ENCODE measurements around the gene MIPOL1. TPM values are rescaled to one million over a fixed set of nuclear protein-coding genes. Genes with fewer than 3 reads are reported as not detected.

MIPOL1 gene
- polyA plus RNA-seq, 6 donors from 2014 or later: not detected

DNA sequence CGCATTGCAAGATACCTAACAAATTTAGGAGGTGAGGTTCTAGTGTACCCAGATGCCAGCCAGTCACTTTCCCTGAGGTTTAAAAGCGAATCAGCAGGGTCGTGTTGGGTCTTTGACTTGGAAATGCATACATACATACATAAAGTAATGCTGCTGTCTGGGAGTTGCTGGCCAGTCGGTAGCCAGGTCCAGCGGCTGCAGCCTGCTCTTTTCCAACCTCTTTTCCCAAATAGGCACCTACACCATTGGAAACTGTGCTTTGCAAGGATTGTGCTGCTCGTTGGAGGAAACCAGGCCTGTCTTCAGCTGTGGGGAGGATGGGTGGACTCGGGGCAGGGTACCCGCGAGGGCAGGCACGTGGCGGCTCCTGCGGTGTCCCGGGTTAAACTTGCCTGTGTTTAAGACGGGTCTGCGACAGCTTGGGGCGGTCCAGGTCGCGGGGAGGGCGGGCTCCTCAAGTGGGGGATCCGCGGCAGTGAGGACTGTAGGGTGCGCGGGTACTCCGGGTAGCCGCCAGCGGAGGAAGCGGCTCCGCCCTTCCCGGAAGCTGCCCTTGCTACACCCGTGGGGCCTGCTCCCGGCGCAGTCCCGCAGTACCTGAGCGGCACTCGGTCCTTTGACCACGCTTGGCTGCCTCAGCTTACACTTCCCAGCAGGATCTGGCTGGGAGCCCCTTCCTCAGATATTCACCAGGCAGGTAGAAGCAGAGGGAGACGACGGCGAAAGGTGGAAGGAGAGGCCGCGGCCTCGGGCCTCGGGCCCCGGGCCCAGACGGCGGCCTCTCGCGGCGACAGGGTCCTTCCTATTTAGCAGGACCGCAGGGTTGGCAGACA, 400.4 kb downstream of the MIPOL1 start:
- Mint-ChIP-seq H3K36me3 (peaks cover 7 to 10% of the 10 kb centered on the region in 2 donors), H3K27ac (no peak overlapping the region), H3K9me3 (peaks cover 0 to 30% (median 20%) of the 10 kb centered on the region in 7 donors), H3K4me1 (peaks cover 11 to 34% (median 11%) of the 10 kb centered on the region in 3 donors), H3K4me3 (peak overlapping the region in 3 of 8 donors; percentile 6 to 52 (median 34)), H3K27me3 (peaks cover 52 to 78% (median 70%) of the 10 kb centered on the region in 3 donors)
- DNase-seq: no peak
- ATAC-seq (ENCODE audit: low read depth in 2 of 2): no peak

DNA sequence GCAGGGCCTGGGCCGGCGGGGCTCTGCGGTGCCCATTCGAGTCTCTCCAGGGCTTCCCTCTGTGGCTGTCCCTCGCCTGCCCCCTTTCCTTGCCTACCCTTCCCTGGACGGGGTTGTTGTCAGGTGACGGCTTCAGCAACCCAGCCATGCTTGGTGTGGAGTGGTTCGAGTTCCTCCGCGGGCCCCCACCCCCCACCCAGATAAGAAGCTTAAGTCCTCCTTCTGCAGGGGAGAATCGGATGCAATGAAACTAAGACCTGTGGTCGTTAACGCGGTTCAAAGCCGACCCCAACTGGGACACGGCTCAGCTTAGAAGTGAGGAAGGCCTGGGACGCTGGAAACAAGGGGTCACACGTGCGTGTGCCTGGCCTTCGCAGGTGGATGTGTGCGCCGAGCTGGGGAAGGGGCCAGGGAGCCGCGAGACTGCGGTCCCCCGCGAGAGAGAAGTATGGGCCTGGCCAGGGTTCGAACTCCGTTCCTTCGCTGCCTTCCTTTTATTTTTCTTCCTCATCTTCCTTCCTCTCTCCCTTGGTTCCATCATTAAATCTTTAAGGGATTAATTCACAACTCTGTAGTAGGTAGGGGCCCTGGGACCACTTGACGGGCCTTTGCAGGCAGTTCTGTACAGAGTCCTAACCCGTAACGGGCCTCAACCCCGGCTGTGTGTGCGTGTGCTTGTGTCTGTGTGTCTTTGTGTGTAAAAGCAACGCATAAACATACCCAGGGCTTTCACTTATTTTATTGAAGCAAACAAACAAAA, 401.2 kb downstream of the MIPOL1 start:
- Mint-ChIP-seq H3K27ac (peak overlapping the region in 3 of 6 donors; percentile 22 to 79 (median 68)), H3K27me3 (peaks cover 49 to 78% (median 73%) of the 10 kb centered on the region in 3 donors), H3K4me1 (peaks cover 11 to 32% (median 11%) of the 10 kb centered on the region in 3 donors), H3K4me3 (peak overlapping the region in 4 of 8 donors; percentile 45 to 59 (median 54)), H3K9me3 (peaks cover 0 to 29% (median 17%) of the 10 kb centered on the region in 7 donors), H3K36me3 (peaks cover 10 to 14% of the 10 kb centered on the region in 2 donors)
- no peak for ATAC-seq (ENCODE audit: low read depth in 2 of 2)
- DNase-seq: no peak

DNA sequence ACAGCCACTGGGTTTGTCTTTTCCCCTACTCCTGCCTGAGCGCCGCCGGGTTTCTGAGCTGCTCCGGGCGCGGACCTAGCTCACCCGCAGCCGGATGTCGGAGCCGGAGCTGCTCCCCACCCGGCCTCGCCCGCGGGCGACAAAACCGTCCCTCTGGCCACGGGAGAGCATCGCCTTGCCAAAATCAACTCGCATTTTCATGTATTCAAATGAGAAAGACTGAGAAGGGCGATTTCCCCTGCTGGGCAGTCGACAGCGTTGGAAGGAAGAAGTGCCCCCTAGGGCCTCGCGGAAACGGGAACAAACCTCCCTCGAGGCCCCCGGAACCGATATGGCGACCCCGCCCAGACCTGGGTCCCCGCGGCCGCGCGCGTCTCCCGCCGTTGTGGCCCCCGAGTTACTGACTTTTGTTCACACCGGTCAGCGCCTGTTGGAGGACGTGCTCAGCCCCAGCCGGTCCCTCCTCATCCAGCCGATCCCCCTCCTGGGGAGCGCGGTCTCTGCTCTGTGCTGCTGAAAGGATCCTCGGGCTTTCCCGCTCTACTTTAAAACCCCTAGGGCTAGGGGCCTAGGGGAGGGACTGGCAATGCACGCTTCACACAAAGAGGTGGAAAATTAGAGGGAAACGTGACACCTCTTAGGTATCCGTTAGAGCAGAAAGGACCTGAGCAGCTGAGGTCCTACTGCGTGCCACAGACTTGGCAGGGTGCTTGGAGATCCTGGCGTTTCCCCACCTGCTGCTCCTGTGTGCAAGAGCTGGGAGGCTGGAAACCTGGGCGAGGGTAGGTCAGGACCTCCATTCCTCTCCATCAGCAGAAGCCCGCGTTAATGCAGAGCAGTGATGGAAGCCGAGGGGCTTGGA, 402.0 kb downstream of the MIPOL1 start:
- H3K36me3 Mint-ChIP-seq: peaks cover 6 to 15% of the 10 kb centered on the region in 2 donors
- no peak overlapping the region for H3K27ac Mint-ChIP-seq
- H3K9me3 Mint-ChIP-seq: peaks cover 0 to 24% (median 16%) of the 10 kb centered on the region in 7 donors
- H3K27me3 Mint-ChIP-seq: peaks cover 45 to 80% (median 71%) of the 10 kb centered on the region in 3 donors
- ATAC-seq (ENCODE audit: low read depth in 2 of 2): no peak
- H3K4me3 Mint-ChIP-seq: peak overlapping the region in 1 of 8 donors; percentile 39
- peaks cover 7 to 28% (median 11%) of the 10 kb centered on the region in 3 donors for H3K4me1 Mint-ChIP-seq
- no peak for DNase-seq

DNA sequence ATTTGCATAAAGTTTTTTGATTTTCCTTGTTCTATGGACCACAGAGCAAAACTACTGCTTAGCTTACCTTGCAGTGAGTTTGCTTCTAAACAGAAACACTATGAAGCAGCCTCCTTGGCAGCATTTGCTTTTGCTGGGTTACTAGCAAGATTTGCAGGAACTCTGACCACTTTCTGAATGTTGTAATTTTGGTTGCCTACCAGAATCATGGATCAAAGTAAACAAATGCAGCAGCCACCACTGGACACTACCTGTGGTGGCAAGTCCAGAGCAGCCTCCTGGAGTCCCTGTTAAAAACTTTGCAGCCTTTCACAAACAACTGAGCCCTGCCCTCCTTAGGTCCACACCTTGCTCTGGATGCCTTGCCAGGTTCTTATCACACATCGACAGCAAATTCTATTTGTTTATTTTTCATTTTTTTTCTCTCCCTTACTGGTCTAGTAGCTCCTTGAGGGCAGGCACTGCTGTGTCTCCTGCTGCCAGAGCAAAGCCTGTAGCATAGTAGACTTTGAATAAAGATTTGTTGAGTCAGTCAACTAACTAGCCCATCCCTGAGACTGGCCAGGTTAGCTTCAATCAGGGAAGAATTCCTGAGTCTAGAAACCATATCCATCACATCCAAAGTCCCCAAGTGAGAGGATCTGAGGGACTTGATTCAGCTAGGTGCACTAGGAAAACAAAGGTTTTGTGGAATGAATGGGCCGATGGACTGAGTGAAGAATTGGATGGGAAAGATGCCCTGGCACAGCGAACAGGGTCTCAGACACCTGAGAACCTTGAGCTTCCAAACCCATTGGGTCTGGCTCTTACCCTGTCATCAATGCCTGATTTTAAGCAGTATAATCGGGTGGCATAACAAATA, 403.4 kb downstream of the MIPOL1 start:
- Mint-ChIP-seq H3K27me3 (peaks cover 53 to 84% (median 62%) of the 10 kb centered on the region in 3 donors), H3K27ac (no peak overlapping the region)

DNA sequence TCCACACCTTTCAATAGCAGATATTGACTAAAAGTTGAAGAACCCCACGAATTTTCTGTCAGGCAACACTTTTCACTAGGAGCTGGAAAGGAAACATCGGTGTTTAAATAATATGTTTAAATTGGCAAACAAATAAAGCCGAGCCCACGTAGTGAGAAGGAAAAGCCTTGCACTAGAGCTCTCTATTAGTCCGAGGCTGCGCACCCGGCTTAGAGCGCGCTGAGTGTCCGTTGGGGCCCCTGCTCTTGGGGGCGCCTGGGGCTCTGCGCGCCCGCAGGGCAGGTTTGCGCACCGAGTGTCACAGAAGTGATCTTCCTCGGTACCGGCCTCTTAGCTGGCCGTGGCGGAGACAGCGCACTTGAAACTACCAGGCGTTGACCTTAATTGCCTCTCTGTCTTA, 404.1 kb downstream of the MIPOL1 start:
- Mint-ChIP-seq H3K4me3 (no peak overlapping the region), H3K27ac (no peak overlapping the region), H3K9me3 (peaks cover 3 to 32% (median 15%) of the 10 kb centered on the region in 7 donors), H3K36me3 (peaks cover 0 to 15% of the 10 kb centered on the region in 2 donors), H3K27me3 (peaks cover 47 to 83% (median 61%) of the 10 kb centered on the region in 3 donors), H3K4me1 (peaks cover 0 to 14% (median 0%) of the 10 kb centered on the region in 3 donors)
- ATAC-seq (ENCODE audit: low read depth in 2 of 2) (no peak), DNase-seq (no peak)

More for the DNA sequence above, 403.4 kb downstream of the MIPOL1 start:
- Mint-ChIP-seq H3K4me3 (peak overlapping the region in 1 of 8 donors; percentile 12), H3K4me1 (peaks cover 4 to 22% (median 5%) of the 10 kb centered on the region in 3 donors), H3K9me3 (peaks cover 0 to 33% (median 15%) of the 10 kb centered on the region in 7 donors), H3K36me3 (peaks cover 6 to 15% of the 10 kb centered on the region in 2 donors)
- ATAC-seq (ENCODE audit: low read depth in 2 of 2) (no peak), DNase-seq (no peak)

Other genes starting within 250 kb of the MIPOL1 start
- gene SLC25A21, start 25.3 kb upstream of the MIPOL1 start, polyA plus RNA-seq (ENCODE audit: low read depth in 6 of 6): not detected

Data from naive B cell (primary cell).